Vagina (tissue), 2 donors: ENCODE results near the gene EXOC2. TPM values are rescaled to one million over a fixed set of nuclear protein-coding genes. Genes with fewer than 3 reads are reported as not detected.

Experiments
- DNase-seq, 2 donors: peaks; one replicate each; pipeline ENCODE4 v3.0.0-alpha.2; 2017; ENCODE audit errors: extremely low spot score in 2 of 2
- H3K27ac ChIP-seq: fragments of 200-600 bp; sonication (generic); one replicate; pipeline ENCODE4 v1.5.1; 2019
- H3K27me3 ChIP-seq: fragments of 200-600 bp; sonication (generic); one replicate; pipeline ENCODE4 v1.5.1; 2019
- H3K36me3 ChIP-seq, 2 donors: fragments of 200-600 bp; sonication (generic); one replicate each; pipeline ENCODE4 v1.5.1; 2017 to 2019
- H3K4me1 ChIP-seq: fragments of 200-600 bp; sonication (generic); one replicate; pipeline ENCODE4 v1.5.1; 2019
- H3K4me3 ChIP-seq, 2 donors: fragments of 200-600 bp; sonication (generic); 1 replicate in 1 of 2; 2 replicates in 1 of 2; pipeline ENCODE4 v1.5.1; 2016 to 2019
- H3K9me3 ChIP-seq: fragments of 200-600 bp; sonication (generic); one replicate; pipeline ENCODE4 v1.5.1; 2019
- CTCF ChIP-seq, 3 experiments: fragments of 450-650 bp in 2 of 3; fragments of 200-600 bp in 1 of 3; sonication (generic) in 1 of 3; IDR thresholded peaks; one replicate each; pipeline ENCODE4 v1.5.1; 2017 to 2019; ENCODE audit warnings: antibody characterized with exemption in 3 of 3, mild to moderate bottlenecking in 2 of 3, moderate library complexity in 2 of 3
- POLR2A ChIP-seq, 2 donors: fragments of 450-650 bp; IDR thresholded peaks; one replicate each; pipeline ENCODE4 v1.6.1; 2017; ENCODE audit warnings: antibody characterized with exemption in 2 of 2, mild to moderate bottlenecking in 2 of 2, moderate library complexity in 2 of 2
- POLR2AphosphoS5 ChIP-seq, 2 donors: sonication (generic); formaldehyde crosslinking; IDR thresholded peaks; one replicate each; pipeline ENCODE4 v1.9.0; 2017; ENCODE audit warnings: antibody characterized with exemption in 2 of 2, mild to moderate bottlenecking in 2 of 2, low read depth in 1 of 2; ENCODE audit not compliant: insufficient read depth in 1 of 2
- intact Hi-C: fragments of 100-400 bp; cut with DNase I; formaldehyde crosslinking; loops from one replicate; pipeline ENCODE4 v1.15.1; 2023
- total RNA-seq: library from RNA; depleted of rRNA; stranded (reverse); fragments of >200 nt; gene quantifications from one replicate; pipeline ENCODE4 v1.2.3, GENCODE V29; 2016

EXOC2 gene
- total RNA-seq, 1 donor from 2014 or later, result 23.6 TPM

GRCh38 chr6:636488-636887, 56.5 kb downstream of the EXOC2 start:
- Histone ChIP-seq H3K27ac (no peak overlapping the region), H3K27me3 (no peaks in the 10 kb centered on the region), H3K36me3 (peaks cover 0 to 18% of the 10 kb centered on the region in 2 donors), H3K4me3 (no peak overlapping the region), H3K9me3 (no peaks in the 10 kb centered on the region), H3K4me1 (no peaks in the 10 kb centered on the region)
- no peak for DNase-seq
- TF ChIP-seq POLR2A (IDR thresholded peaks at IDR 0.05) (no peak), CTCF (IDR thresholded peaks at IDR 0.05) (no peak), POLR2AphosphoS5 (IDR thresholded peaks at IDR 0.05; ENCODE audit: insufficient read depth in 1 of 2, low read depth in 1 of 2) (no peak)
- intact Hi-C loops, result no loop called here

- no peak overlapping the region for H3K27ac ChIP-seq
- no peak overlapping the region for H3K4me3 ChIP-seq
- H3K4me1 ChIP-seq, result no peaks in the 10 kb centered on the region
- peaks cover 0 to 23% of the 10 kb centered on the region in 2 donors for H3K36me3 ChIP-seq
- TF ChIP-seq POLR2A (IDR thresholded peaks at IDR 0.05) (no peak), POLR2AphosphoS5 (IDR thresholded peaks at IDR 0.05; ENCODE audit: insufficient read depth in 1 of 2, low read depth in 1 of 2) (no peak), CTCF (IDR thresholded peaks at IDR 0.05) (no peak)
- intact Hi-C loops, result no loop called here
- DNase-seq, result no peak
- no peaks in the 10 kb centered on the region for H3K27me3 ChIP-seq
- no peaks in the 10 kb centered on the region for H3K9me3 ChIP-seq
These were observed 57.7 kb downstream of the EXOC2 start for GRCh38 chr6:635233-635632.

GRCh38 chr6:633611-634010, 59.3 kb downstream of the EXOC2 start:
- no peak overlapping the region for H3K27ac ChIP-seq
- H3K9me3 ChIP-seq, result no peaks in the 10 kb centered on the region
- no peak for DNase-seq
- H3K4me1 ChIP-seq, result no peaks in the 10 kb centered on the region
- TF ChIP-seq POLR2AphosphoS5 (IDR thresholded peaks at IDR 0.05; ENCODE audit: insufficient read depth in 1 of 2, low read depth in 1 of 2), result no peak
- no peak for TF ChIP-seq CTCF (IDR thresholded peaks at IDR 0.05)
- TF ChIP-seq POLR2A (IDR thresholded peaks at IDR 0.05), result no peak
- intact Hi-C loops, result no loop called here
- no peak overlapping the region for H3K4me3 ChIP-seq
- H3K36me3 ChIP-seq, result peaks cover 0 to 23% of the 10 kb centered on the region in 2 donors
- no peaks in the 10 kb centered on the region for H3K27me3 ChIP-seq

GRCh38 chr6:628766-629165, 64.2 kb downstream of the EXOC2 start:
- Histone ChIP-seq H3K9me3 (no peaks in the 10 kb centered on the region), H3K27me3 (no peaks in the 10 kb centered on the region), H3K4me1 (no peaks in the 10 kb centered on the region), H3K4me3 (no peak overlapping the region), H3K27ac (no peak overlapping the region), H3K36me3 (peaks cover 0 to 4% of the 10 kb centered on the region in 2 donors)
- intact Hi-C loops, result no loop called here
- TF ChIP-seq POLR2AphosphoS5 (IDR thresholded peaks at IDR 0.05; ENCODE audit: insufficient read depth in 1 of 2, low read depth in 1 of 2), result no peak
- no peak for DNase-seq

GRCh38 chr6:626236-626635, 66.7 kb downstream of the EXOC2 start:
- Histone ChIP-seq H3K27me3 (no peaks in the 10 kb centered on the region), H3K9me3 (no peaks in the 10 kb centered on the region), H3K4me1 (no peaks in the 10 kb centered on the region), H3K4me3 (no peak overlapping the region), H3K27ac (no peak overlapping the region), H3K36me3 (peaks cover 0 to 8% of the 10 kb centered on the region in 2 donors)
- no peak for DNase-seq
- intact Hi-C loops, result no loop called here
- TF ChIP-seq POLR2AphosphoS5 (IDR thresholded peaks at IDR 0.05; ENCODE audit: insufficient read depth in 1 of 2, low read depth in 1 of 2), result no peak
- no peak for TF ChIP-seq CTCF (IDR thresholded peaks at IDR 0.05)
- TF ChIP-seq POLR2A (IDR thresholded peaks at IDR 0.05), result no peak
